ENCODE data around the gene DCXR. TPM values are rescaled to one million over a fixed set of nuclear protein-coding genes. Genes with fewer than 3 reads are reported as not detected.

DCXR gene
- total RNA-seq, 1 experiment from 2014 or later = 135 TPM

DNA sequence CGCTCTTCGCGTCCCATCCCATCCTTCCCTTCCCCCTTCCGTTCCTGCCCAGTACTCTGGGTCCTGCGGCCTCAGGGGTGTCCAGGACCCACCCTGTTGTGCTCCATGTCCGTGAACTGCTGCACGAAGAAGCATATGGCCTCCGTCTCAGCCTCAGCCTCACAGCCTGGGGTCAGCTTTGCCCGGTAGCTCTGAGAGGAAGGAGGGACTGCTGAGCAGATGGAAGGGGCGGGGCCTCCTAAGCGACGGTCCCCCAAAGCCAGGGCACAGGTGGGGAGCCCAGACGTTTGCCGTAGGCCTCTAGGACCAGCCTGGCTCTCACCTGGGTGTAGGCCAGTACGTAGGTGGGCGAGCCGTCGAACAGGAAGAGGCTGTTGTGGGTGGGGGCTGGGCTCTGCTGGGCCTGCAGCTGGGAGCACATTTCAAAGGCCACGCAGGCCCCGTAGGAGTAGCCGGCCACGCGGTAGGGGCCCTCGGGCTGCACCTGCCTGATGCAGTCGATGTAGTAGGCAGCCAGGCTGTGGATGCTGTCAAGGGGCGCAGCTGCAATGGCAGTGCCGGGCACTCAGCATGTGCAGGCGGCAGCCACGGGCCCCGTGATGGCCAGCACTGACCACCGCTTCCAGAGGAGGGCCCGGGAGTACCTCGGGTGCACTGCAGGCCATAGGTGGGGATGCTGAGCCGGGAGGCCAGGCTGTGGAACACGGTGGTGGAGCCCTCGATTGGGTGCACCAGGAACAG lies 42.7 kb upstream of the DCXR start:
- ChIA-PET CTCF (no interaction called here), POLR2A (ENCODE audit: unreplicated experiment) (no interaction called here)
- DNase-seq (no peak), ATAC-seq (no peak)
- Histone ChIP-seq H3K36me3 (ENCODE audit: low read depth, low read length) (peaks cover 56% of the 10 kb centered on the region), H2AFZ (ENCODE audit: low read length) (no peak overlapping the region), H3K9me2 (replicated peaks; ENCODE audit: low read length) (no peaks in the 10 kb centered on the region), H3K9ac (ENCODE audit: low read length) (no peak overlapping the region), H3K79me2 (ENCODE audit: low read length) (no peaks in the 10 kb centered on the region), H3K4me3 (ENCODE audit: low read length) (no peak overlapping the region), H3F3A (ENCODE audit: low read length, unreplicated experiment) (no peaks in the 10 kb centered on the region), H3K27ac (ENCODE audit: low read length) (no peak overlapping the region), H3K4me1 (ENCODE audit: insufficient read depth, low read length) (no peaks in the 10 kb centered on the region), H3K27me3 (ENCODE audit: low read length) (no peaks in the 10 kb centered on the region), H3K9me3 (ENCODE audit: low read length) (no peaks in the 10 kb centered on the region), H4K20me1 (ENCODE audit: low read length) (no peaks in the 10 kb centered on the region), H3K4me2 (ENCODE audit: low read length) (no peak overlapping the region)
- intact Hi-C loops (cut with micrococcal nuclease) = no loop called here
- TF ChIP-seq EZH2phosphoT487 (IDR thresholded peaks at IDR 0.05; ENCODE audit: borderline replicate concordance, low read length) (no peak), EZH2 (IDR thresholded peaks at IDR 0.05; ENCODE audit: low read length, unreplicated experiment) (no peak)
- TF ChIP-seq, protein P1, sequence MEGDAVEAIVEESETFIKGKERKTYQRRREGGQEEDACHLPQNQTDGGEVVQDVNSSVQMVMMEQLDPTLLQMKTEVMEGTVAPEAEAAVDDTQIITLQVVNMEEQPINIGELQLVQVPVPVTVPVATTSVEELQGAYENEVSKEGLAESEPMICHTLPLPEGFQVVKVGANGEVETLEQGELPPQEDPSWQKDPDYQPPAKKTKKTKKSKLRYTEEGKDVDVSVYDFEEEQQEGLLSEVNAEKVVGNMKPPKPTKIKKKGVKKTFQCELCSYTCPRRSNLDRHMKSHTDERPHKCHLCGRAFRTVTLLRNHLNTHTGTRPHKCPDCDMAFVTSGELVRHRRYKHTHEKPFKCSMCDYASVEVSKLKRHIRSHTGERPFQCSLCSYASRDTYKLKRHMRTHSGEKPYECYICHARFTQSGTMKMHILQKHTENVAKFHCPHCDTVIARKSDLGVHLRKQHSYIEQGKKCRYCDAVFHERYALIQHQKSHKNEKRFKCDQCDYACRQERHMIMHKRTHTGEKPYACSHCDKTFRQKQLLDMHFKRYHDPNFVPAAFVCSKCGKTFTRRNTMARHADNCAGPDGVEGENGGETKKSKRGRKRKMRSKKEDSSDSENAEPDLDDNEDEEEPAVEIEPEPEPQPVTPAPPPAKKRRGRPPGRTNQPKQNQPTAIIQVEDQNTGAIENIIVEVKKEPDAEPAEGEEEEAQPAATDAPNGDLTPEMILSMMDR (conservative IDR thresholded peaks at IDR 0.05; ENCODE audit: low read depth, low read length) = no peak
- BruUV-seq (replicated peaks) = no TSS peak

- intact Hi-C loops (cut with micrococcal nuclease) = no loop called here
- Histone ChIP-seq H3K79me2 (ENCODE audit: low read length) (no peaks in the 10 kb centered on the region), H3K9ac (ENCODE audit: low read length) (no peak overlapping the region), H3K4me2 (ENCODE audit: low read length) (no peak overlapping the region), H3K4me1 (ENCODE audit: insufficient read depth, low read length) (no peaks in the 10 kb centered on the region), H3K4me3 (ENCODE audit: low read length) (no peak overlapping the region), H3K27me3 (ENCODE audit: low read length) (no peaks in the 10 kb centered on the region), H4K20me1 (ENCODE audit: low read length) (no peaks in the 10 kb centered on the region), H3K9me2 (replicated peaks; ENCODE audit: low read length) (no peaks in the 10 kb centered on the region), H3K27ac (ENCODE audit: low read length) (no peak overlapping the region), H2AFZ (ENCODE audit: low read length) (no peak overlapping the region), H3K9me3 (ENCODE audit: low read length) (no peaks in the 10 kb centered on the region), H3K36me3 (ENCODE audit: low read depth, low read length) (peaks cover 49% of the 10 kb centered on the region), H3F3A (ENCODE audit: low read length, unreplicated experiment) (no peaks in the 10 kb centered on the region)
- no peak for ATAC-seq
- TF ChIP-seq EZH2phosphoT487 (IDR thresholded peaks at IDR 0.05; ENCODE audit: borderline replicate concordance, low read length) (no peak), EZH2 (IDR thresholded peaks at IDR 0.05; ENCODE audit: low read length, unreplicated experiment) (no peak)
- TF ChIP-seq, protein P1 (conservative IDR thresholded peaks at IDR 0.05; ENCODE audit: low read depth, low read length) = no peak
- POLR2A ChIA-PET (ENCODE audit: unreplicated experiment) = no interaction called here
- no TSS peak for BruUV-seq (replicated peaks)
- CTCF ChIA-PET = no interaction called here
- DNase-seq = no peak
These were observed 41.6 kb upstream of the DCXR start for GRCh38 chr17:82079001-82079677.

DNA sequence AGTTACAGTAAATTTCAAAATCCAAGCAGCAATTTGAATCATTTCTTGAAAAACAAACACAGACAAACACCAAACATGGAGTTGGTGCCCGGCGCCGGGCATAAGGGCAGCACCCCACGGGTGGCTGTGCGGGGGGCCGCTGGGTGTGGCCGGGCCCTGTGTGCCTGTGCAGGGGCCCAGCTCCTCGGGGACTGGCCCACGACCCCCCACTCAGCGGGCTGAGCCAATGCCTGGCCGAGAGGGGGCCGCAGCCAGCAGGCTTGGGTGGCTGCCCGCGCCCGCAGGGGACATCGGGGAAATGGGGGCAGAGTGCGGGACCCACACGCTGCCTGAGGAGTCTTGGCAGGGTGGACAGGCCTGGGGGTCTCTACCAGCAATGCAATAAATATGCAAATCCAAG lies 40.9 kb upstream of the DCXR start:
- H3K79me2 ChIP-seq (ENCODE audit: low read length) = no peaks in the 10 kb centered on the region
- no peaks in the 10 kb centered on the region for H3K9me2 ChIP-seq (replicated peaks; ENCODE audit: low read length)
- no peaks in the 10 kb centered on the region for H3K27me3 ChIP-seq (ENCODE audit: low read length)
- H3K4me1 ChIP-seq (ENCODE audit: insufficient read depth, low read length) = no peaks in the 10 kb centered on the region
- ATAC-seq = no peak
- H3F3A ChIP-seq (ENCODE audit: low read length, unreplicated experiment) = no peaks in the 10 kb centered on the region
- no TSS peak for BruUV-seq (replicated peaks)
- intact Hi-C loops (cut with micrococcal nuclease) = no loop called here
- no peaks in the 10 kb centered on the region for H3K9me3 ChIP-seq (ENCODE audit: low read length)
- CTCF ChIA-PET = no interaction called here
- DNase-seq = no peak
- no peak overlapping the region for H3K9ac ChIP-seq (ENCODE audit: low read length)
- no peak overlapping the region for H3K27ac ChIP-seq (ENCODE audit: low read length)
- POLR2A ChIA-PET (ENCODE audit: unreplicated experiment) = no interaction called here
- no peak overlapping the region for H2AFZ ChIP-seq (ENCODE audit: low read length)
- peaks cover 42% of the 10 kb centered on the region for H3K36me3 ChIP-seq (ENCODE audit: low read depth, low read length)
- H3K4me2 ChIP-seq (ENCODE audit: low read length) = no peak overlapping the region
- H4K20me1 ChIP-seq (ENCODE audit: low read length) = no peaks in the 10 kb centered on the region
- TF ChIP-seq EZH2 (IDR thresholded peaks at IDR 0.05; ENCODE audit: low read length, unreplicated experiment) = no peak
- no peak overlapping the region for H3K4me3 ChIP-seq (ENCODE audit: low read length)

All from PC-3 (cell line).